ENCODE results near the gene UNC5B.

DNA sequence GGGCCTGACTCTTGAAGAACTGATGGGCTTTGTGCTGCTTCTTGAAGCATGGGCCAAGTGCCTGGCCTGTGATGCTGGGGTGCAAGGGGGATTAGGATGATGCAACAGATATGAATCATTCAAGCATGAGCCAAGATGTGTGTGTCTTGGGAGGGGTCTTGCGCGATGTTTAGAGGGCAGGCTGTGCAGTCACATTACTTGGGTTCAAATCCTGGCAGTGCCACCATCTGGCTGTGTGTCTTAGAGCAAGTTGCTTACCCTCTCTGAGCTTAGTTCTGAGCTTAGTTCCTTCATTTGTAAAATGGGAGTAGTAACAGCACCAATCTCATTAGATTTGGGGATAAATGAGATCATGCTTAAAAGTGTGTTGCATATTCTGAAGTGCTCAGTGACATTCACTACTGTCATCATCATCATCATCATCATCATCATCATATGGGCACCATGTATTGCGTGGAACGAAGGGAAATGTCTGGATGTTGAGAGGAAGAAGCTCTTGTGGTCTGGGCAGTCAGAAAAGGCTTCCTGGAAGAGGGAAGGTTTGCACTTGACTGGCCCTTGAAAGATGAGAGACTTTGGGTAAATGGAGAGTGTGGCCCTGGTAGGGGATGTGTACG is 9.3 kb downstream of the UNC5B start:
- no peak for TF ChIP-seq POLR2A (IDR thresholded peaks at IDR 0.05; ENCODE audit: low read length)
- TF ChIP-seq GATA1 (IDR thresholded peaks at IDR 0.05; ENCODE audit: low read depth, low read length) = no peak
